Skeletal muscle cell (primary cell): Measurements from ENCODE around the gene PRR13.
A peak's percentile ranks its signal among the peaks of the same experiment; 100 is the strongest.
"Not testable (repeated sequence)": the region's sequence is repeated elsewhere in the genome, so short reads cannot be mapped to it uniquely, and the experiment has no call there.

Experiments used
- DNase-seq: peaks from one replicate; pipeline ENCODE4 v3.0.0-alpha.2; 2010; ENCODE audit warnings: low read depth
- H3K4me3 ChIP-seq: 2 replicates; pipeline ENCODE4 v1.5.1; 2011; ENCODE audit warnings: low read depth, mild to moderate bottlenecking, control low read depth, low read length, moderate library complexity

The PRR13 gene

GRCh38 chr12:53441040-53441833 lies at the start of gene PRR13:
Gene PRR13, plus strand, starts transcription at chr12:53441734. Its CDS starts 981 bp downstream, at chr12:53442715.
- peak; percentile 98 for DNase-seq
- H3K4me3 ChIP-seq: peak within 1 kb of the TSS; percentile 56

- no peak overlapping the region for H3K4me3 ChIP-seq
- DNase-seq: no peak
These were observed 41.6 kb upstream of the PRR13 start for GRCh38 chr12:53399896-53400295.

- H3K4me3 ChIP-seq, DNase-seq: not testable (repeated sequence)
These were observed 39.2 kb upstream of the PRR13 start for GRCh38 chr12:53402351-53402750.

DNA sequence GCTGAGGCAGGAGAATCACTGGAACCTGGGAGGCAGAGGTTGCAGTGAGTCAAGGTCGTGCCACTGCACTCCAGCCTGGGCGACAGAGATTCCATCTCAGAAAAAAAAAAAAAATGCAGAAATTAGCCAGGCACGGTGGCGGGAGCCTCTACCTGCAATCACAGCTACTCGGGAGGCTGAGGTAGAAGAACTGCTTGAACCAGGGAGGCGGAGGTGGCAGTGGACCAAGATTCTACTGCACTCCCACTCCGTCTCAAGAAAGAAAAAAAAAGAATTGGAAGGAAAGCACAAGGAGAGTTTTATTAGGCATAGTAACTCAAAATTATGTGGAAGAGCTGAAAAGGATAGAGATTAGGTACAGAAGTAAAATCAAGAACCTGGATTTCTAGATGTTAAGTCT lies 38.7 kb upstream of the PRR13 start:
- H3K4me3 ChIP-seq: no peak overlapping the region
- DNase-seq: no peak

- no peak overlapping the region for H3K4me3 ChIP-seq
These were observed 30.6 kb upstream of the PRR13 start for GRCh38 chr12:53410951-53411350.

GRCh38 chr12:53413485-53414204 lies 27.9 kb upstream of the PRR13 start:
- DNase-seq: no peak
- H3K4me3 ChIP-seq: no peak overlapping the region

More at GRCh38 chr12:53410951-53411350, 30.6 kb upstream of the PRR13 start:
- no peak for DNase-seq

GRCh38 chr12:53414756-53415417 lies 26.6 kb upstream of the PRR13 start:
- no peak overlapping the region for H3K4me3 ChIP-seq
- no peak for DNase-seq

DNA sequence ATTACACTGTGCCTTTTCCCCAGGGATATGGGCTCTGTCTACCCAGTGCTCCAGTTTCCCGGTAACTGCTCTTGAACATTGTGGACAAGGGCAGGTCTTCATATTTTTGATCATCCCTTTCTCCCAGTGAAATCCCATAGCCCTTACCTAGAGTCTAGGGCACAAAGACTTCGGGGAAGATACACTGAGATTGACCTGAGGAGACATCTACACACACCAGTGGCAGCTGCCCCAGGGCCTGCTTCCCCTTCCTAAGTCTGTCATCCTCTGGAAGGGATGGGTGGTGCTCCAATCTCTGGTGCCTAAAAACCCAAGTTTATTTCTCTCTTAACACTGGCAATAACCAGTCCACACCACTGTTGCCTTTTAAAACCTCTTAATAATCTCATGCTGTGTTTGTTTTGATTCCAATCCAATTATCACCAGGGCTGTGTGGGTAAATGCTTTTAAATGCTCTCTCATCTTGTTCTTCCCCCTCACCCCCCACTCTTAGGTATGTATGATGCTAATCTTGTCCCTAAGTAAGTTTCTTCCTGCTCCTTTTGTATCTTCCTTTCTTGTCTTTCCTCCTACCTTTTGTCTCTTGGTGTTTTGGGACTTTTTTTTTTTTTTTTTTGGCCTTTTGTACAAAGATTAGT lies 25.7 kb upstream of the PRR13 start:
- not testable (repeated sequence) for DNase-seq, H3K4me3 ChIP-seq

DNA sequence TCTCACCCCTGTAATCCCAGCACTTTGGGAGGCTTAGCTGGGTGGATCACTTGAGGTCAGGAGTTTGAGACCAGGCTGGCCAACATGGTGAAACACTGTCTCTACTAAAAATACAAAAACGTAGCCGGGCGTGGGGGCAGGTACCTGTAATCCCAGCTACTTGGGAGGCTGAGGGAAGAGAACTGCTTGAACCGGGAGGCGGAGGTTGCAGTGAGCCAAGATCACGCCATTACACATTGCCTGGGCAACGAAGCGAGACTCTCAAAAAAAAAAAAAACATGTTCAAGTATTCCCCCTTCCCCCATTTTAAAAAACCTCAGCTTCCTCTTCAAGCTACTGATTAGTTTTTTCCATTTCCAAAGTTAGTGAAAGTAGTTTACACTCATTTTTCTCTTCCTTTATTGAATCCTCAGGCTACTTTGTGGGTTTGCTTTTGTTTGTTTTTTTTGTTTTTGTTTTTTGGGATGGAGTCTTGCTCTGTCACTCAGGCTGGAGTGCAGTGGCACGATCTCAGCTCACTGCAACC lies 24.2 kb upstream of the PRR13 start:
- DNase-seq, H3K4me3 ChIP-seq: not testable (repeated sequence)

GRCh38 chr12:53418221-53418620 lies 23.3 kb upstream of the PRR13 start:
- no peak for DNase-seq

DNA sequence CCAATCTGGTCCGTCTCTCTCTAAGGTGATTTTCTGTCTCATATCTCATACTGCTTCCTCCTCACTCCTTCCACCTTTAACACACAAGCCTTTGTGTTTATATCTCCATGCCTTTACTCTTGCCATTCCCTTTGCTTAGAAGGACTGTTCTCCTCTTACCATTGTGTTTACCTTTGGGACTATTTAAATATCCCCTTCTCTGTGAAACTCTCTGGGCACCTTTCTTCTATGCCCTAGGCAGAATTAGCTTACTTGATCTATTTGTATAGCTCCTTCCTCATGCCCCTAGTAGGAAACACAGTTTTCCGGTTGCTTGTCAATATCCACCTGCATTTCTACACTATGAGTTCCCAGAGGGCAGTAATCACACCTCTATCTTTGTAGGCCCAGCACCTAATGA lies 21.8 kb upstream of the PRR13 start:
- H3K4me3 ChIP-seq: no peak overlapping the region
- no peak for DNase-seq

More at GRCh38 chr12:53418221-53418620, 23.3 kb upstream of the PRR13 start:
- H3K4me3 ChIP-seq: no peak overlapping the region

DNA sequence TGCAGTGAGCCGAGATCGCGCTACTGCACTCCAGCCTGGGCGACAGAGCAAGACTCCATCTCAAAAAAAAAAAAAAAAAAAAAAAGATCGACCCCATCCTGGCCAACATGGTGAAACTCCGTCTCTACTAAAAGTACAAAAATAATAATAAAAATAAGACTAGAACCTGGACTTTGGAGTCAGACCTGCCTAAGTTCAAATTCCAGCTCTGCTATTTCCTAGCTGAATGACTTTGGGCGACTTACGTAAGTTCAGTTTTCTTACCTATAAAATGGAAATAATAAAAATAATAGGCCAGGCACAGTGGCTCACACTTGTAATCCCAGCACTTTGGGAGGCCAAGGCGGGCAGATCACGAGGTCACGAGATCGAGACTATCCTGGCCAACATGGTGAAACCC lies 19.3 kb upstream of the PRR13 start:
- H3K4me3 ChIP-seq, DNase-seq: not testable (repeated sequence)

DNA sequence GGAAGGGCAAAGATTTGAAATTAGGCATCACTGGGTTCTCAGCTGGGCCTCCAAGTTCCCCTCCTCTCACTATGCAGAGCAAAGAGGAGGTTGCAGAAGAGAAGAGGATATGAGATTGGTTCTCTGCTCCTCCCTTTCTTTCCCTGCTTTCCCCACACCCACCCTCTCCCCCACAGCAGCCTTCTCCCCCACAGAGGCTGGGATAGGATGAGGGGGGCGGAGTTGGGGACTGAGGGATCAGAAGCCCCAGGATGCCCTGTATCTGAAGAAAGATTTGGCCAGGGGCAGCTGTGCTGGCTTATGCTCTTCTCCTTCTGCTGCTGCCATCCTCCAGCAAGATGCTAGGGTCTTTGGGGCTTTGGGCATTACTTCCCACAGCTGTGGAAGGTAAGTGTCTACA lies 17.9 kb upstream of the PRR13 start, which contains the start of gene AMHR2:
AMHR2 (plus strand) TSS at position 259 of the 400 bp plus-strand sequence; CDS start at position 339, 80 bp downstream.
- H3K4me3 ChIP-seq: no peak within 1 kb of the TSS
- no peak for DNase-seq

DNA sequence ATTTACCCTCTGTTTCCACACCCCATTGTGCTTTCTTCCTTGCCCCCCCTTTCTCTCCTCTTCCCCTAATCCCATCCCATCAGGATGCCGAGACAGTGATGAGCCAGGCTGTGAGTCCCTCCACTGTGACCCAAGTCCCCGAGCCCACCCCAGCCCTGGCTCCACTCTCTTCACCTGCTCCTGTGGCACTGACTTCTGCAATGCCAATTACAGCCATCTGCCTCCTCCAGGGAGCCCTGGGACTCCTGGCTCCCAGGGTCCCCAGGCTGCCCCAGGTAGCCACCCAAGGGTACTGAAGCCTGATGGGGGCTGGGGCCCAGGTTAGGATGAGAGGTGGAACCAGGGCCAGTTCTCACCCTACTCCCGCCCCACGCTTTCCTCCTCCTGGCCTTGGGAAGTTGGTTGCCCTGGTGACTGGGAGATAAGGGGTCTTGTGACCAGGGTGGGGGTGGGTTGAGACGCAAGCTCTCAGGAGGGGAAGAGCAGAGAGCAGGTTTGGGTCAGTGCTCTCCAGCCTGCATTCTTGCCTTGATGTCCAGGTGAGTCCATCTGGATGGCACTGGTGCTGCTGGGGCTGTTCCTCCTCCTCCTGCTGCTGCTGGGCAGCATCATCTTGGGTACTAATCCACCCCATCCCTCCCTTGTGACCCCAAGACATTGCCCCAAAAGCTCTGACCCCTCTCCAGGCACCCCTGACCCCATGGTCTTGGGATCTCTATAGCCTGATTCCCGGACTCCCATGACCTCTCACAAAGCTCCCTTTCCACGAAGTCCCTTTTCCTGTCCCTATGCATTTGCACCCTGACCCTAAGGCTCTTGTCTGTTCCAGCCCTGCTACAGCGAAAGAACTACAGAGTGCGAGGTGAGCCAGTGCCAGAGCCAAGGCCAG lies 16.7 kb upstream of the PRR13 start:
- H3K4me3 ChIP-seq: no peak overlapping the region
- no peak for DNase-seq

GRCh38 chr12:53425515-53426150 lies 15.9 kb upstream of the PRR13 start:
- H3K4me3 ChIP-seq: no peak overlapping the region
- DNase-seq: no peak

GRCh38 chr12:53427905-53428594 lies 13.5 kb upstream of the PRR13 start:
- DNase-seq: peak; percentile 75

DNA sequence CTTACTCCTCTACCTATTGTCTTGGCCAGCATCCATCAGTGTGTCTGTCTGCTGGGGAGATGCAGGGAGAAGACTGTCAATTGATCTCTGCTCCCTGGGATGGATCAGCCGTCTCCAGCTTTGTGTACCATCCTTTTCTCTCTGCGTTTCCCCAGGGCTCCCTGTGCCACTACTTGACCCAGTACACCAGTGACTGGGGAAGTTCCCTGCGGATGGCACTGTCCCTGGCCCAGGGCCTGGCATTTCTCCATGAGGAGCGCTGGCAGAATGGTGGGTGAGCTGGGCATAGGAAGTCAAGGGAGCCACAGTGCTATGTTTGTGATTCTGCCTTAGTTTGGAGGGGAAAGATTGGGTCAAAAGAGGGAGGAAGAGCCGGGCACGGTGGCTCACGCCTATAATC lies 12.8 kb upstream of the PRR13 start:
- no peak for DNase-seq
- H3K4me3 ChIP-seq: no peak overlapping the region

More at GRCh38 chr12:53427905-53428594, 13.5 kb upstream of the PRR13 start:
- no peak overlapping the region for H3K4me3 ChIP-seq
